ENCODE measurements around the gene TAF1B.
"Not testable (repeated sequence)": the region's sequence is repeated elsewhere in the genome, so short reads cannot be mapped to it uniquely, and the experiment has no call there.

TAF1B gene

DNA sequence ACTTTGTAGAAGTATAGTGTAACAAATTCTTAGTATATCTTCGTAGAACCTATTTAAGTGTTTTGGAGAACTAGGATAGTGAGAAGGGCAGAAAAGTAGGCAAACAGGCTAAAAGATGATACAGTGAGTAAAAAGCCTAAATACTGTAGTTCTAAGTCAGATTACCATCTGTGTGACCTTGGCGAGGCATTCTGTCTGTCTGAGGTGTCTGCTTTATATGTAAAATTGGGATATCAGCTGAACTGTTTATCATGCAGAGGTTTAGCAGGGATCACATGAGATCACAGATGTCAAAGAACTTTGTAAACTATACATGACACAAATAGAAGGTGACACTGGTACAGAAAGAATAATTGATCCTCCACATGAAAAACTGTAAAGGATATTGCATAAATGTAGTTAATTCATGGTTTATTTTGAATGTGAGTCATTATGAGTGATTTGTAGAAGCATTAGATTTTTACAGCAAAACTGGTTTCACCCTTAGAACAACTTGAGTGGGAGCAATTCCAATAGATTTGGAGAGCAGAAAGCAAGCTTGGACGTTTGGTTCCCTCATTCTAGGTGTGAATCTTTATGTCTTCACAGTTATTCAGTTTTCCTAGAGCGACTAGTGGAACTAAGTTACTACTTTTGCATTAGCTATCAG is 41.9 kb downstream of the TAF1B start:
- no peak for DNase-seq

DNA sequence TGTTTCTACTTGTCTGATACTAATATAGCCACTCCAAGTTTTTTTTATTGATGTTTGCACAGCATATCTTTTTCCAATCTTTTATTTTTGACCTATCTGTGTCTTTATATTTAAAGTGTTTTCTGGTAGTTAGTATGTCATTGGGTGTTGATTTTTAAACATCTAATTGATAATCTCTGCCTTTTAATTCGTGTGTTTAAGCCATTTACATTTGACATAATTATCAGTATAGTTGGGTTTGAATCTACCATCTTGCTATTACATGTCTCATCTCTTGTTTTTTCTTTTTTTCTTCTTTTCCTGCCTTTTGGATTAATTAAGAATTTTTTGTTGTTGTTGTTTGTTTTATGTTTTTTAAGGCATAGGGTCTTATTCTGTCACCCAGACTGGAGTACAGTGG is 44.2 kb downstream of the TAF1B start:
- DNase-seq, result no peak

DNA sequence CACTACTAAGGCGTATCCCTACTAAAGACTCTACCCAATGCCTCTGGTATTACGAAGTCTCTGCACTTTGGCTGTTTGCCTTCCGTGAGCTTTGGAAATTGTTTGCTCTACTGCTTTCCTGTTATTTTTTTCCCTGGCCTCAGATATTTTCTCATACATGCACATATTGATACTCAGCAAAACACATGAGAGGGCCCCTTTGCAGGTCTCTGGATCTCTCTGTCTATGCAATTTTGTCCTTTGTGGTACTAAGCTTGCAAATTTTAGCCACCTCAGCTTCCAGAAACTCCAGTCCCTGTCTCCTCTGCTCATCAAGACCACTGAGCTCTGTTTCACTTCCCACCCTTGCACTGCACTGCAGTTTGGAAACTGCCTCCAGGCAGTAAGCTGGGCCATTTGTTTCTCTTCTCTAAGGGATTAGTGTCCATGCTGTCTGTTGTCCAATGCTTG is 46.6 kb downstream of the TAF1B start:
- DNase-seq, result no peak

DNA sequence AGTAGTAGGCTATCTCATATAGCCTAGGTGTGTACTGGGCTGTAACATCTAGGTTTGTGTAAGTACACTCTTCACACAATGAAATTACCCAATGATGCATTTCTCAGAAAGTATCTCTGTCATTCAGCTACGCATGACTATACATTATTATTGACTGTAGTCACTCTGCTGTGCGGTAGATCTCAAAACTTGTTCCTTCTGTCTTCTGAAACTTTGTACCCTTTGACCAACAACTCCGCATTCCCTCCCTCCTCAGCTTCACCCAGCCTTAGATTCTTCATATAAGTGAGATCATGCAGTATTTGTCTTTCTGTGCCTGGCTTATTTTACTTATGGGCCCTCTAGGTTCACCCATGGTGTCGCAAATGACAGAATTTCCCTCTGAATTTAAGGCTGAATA is 49.0 kb downstream of the TAF1B start:
- DNase-seq, result no peak

DNA sequence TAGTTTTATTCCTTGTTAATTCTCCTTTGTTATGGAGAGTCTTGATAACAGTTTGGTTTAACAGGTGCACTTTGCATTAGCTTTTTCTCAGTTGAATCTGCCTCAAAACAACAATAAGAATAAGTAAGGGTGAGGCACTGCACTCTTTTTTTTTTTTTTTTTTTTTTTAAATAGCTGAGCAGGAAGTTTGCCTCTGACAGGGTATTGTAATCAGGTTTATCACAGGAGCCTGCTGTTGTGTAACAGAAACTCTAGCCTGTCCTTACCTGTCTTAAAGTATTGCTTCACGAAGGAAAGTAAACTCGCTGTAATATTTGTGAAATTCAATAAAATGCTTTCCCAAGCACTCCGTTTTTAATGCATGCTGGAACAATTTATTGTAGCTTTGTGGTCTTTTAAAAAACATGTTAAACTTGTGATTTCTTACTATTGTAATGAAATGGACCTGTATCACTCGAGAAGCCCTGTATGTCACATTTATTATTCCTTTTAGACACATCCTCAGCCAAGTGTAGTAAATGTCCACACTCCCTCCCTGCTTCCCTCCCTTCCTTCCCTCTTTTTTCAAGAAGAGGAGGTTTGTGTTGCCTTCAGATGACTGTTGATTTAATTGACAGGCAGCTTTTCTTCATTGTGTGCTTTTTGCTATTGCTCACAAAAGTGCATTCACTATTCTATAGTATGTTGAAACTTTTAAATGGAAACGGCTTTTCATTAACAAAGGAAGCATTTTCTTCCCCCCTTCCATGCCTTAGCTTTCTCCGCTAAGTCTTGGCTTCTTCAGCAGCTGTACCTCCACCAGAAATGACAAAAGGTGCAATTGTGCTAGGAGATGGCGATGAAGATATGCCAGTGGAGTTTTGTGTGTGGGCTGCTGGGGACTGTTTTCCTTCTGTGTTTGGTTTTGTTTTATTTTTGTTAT is 52.7 kb downstream of the TAF1B start:
- DNase-seq, result no peak

DNA sequence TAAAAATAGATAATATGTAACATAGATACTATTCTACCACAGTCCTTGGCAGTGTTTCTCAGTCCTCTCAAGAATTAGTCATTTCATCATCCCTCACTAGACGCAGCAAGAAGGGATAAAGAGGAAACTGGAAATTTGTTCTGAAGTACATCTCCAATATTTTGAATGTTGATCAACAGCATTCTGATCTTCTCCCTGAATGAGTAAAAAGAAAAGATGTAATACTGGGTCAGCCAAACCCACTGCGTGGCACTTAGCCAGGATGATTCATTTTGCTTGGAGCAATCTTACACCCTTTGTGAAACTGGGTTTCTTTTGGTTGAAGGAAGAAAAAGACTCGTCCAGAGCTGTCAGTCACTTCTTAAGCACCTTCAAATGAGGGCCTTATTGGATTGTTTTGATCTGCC is 54.1 kb downstream of the TAF1B start:
- DNase-seq, result peak; percentile 89

DNA sequence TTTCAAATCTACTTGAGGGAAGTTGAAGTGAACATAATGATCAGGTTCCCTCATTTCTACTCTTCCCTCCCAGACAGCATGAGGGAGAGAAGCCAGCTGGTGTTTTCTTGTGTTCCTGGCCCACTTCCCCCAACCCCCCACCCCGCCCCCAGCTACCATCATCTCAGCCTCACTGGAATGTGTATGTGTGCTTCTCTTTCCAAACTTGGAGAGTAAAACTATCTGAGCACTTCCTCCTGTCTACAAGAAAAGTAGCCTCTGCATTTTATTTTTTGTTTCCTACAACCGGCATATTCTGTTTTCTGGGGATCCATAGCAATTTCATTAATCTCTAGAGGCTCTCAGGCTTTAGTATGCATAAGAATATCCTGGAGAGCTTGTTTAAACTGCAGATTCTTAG is 54.6 kb downstream of the TAF1B start:
- DNase-seq, result peak; percentile 7

DNA sequence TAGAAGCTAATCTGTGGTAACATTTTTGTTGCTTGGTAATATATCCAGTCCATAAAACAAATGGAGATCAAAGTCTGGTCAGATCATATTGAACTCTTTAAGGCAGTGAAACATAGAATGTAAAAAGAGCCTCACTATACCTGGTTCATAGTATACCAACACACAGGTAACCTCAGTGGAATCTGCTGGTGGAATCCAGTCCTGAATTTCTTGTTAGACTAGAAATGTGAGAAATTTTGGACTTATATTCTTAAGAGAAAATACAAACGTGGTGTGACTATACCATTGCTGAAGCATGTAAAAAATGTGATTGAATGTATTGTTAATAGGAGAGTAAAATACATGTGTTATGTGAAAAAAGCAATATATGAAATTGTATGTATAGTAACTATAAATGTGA is 62.1 kb downstream of the TAF1B start:
- DNase-seq, result no peak

DNA sequence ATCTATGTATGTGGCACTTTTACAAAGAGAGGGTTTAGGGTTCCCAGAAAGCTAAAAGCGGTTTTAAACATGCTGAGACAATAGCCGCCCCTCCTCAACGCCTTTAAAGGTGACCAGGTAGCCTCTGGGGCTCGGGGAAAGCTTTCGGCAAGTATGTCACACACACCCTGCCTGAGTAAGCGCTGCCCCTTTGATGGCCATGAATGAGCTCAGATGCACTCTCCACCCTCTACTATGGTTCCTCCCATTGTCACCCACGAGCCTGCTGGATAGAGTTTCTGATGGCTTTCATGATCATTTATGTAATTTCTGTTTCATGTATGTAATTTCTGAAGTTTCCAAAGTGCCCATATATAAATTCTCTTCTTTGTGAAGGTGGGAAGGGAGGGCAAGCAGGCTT is 64.1 kb downstream of the TAF1B start:
- DNase-seq, result no peak

DNA sequence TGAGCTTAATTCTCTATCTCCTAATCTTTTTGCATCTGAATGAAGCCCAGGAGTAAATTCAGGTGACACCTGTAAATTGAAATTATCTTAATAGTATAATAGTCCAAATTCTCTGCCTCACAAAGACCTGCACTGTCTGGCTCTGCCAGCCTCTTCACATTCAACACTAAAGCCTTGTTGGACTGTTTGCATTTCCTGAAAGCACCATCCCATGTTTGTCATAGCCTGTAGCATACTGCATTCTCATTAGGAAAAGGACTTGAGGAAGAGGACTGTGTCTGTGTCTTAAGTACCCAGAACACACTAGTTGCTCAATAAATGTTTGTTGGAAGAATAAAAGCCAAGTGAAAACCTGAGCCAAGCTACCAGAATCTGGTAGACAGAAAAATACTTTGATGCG is 65.4 kb downstream of the TAF1B start:
- no peak for DNase-seq

DNA sequence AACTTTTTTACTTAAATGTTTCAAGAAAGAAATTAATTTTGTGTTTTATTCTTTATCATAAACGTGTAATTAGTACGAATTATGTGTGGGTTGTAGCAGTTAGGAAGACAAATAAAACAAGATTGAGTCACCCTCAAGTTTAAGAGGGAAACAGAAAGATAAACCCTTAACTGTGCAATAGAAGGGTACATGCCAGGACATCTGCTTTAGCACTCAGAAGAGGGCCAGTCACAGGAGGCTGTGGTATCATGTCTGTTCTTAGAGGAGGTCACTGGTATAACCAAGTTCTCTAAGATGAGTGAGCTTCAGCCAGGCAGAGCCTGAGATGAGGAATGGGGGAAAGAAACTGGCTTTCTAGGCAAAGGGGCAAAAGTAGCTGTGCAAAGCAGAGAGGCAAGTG is 65.8 kb downstream of the TAF1B start:
- no peak for DNase-seq

DNA sequence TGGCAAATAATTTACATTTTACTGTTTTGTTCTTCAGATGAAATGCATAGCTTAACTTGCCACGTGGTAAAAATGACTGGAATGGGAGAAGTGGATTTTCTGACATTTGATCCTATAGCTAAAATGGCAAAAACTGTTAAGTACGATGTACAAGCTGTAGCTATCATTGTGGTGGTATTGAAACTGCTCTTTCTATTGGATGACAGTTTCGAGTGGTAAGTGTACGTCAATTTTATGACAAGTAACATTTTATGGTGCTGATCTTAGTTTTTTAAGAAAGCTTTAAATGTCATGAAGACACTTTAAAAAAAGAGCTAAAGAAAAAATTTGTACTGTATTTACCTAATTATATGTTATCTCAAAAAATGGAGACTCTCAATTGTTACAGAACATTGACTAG is 67.4 kb downstream of the TAF1B start:
- no peak for DNase-seq

DNA sequence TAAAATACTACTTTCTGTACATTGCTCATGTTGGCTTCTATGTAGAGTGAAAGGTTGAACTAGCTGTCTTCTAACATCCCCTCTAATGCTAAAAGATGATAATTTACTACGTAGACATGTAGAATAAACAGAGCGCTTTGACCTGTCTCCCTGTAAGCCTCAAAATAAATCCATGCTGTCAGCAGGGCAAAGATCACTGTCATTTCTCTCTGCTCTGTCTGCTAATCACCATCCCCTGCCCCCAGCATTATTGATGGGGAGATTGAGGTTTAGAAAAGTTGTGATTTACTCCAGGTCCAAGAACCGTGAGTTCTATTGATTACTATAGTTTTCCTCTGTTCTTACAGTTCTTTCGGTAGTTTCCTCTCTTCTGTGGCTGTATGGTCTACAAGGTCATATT is 69.2 kb downstream of the TAF1B start:
- no peak for DNase-seq

DNA sequence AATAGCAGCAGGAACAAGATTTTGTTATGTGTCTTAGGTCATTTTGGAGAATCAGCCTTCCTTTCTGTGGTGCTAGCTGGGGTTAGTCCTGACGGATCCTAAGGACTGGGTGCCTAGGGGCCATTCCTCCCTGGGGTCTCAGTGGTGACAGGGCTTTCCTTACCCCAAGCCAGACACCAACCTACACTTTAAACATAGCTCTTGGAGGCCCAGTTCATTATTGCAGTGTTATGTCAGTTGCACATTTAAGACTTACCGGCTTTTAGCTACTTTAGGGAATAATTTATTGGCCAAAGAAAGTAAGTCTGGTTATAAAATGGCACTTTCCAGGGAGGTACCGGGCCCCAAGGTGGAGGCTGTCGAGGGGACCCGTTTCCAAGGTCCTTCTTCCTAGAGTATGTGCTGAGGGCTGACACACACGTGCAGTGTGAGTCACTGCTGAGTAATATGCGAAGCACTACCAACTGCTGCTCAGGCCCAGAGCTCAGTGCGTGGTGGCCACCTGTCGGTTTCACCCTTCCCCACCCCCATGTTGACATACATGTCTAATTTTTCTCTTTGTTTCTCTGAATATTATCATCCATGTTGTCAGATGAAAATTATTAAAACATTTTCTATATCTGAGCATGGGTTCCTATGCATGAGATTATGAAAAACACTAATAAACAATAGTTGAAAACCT is 71.3 kb downstream of the TAF1B start:
- DNase-seq, result peak; percentile 63

DNA sequence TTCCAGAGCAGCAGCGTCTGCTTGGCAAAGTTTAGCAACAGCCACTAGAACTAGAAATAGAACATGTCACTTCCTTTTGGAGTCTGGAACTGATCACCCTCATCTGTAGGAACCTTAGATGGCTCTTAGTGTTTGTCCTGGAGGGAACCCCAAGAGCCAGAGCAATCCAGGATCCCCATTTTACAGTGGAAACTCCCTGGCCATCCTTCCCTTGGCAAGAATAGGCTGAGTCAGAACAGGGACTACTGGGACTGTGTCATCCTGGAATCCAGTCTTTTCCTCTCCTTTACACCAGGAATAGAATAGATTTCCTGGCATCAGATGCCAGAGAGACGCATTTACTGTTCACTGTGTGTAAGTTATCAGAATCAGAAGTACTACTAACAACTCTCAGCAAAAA is 75.0 kb downstream of the TAF1B start:
- DNase-seq, result peak; percentile 7

DNA sequence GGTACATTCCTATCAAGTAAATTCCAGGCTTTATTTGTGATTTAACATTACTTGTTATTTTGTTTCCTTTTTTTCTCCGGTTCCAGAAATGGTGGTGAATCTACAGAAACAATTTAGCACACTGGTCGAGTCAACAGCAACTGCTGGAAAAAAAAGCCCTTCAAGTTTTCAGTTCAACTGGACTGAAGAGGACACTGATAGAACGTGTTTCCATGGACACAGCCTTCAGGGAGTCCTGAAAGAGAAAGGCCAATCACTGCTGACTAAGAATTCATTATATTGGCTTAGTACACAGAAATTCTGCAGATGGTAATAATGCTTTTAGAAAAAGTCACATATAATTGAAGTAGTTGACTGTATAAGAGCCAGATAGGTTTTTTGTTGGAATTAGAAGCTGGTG is 76.2 kb downstream of the TAF1B start:
- no peak for DNase-seq

DNA sequence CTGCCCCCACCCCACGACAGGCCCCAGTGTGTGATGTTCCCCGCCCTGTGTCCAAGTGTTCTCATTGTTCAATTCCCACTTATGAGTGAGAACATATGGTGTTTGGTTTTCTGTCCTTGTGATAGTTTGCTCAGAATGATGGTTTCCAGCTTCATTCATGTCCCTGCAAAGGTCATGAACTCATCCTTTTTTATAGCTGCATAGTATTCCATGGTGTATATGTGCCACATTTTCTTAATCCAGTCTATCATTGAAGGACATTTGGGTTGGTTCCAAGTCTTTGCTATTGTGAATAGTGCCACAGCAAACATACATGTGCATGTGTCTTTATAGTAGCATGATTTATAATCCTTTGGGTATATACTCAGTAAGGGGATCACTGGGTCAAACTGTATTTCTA is 83.7 kb downstream of the TAF1B start:
- DNase-seq, result not testable (repeated sequence)

DNA sequence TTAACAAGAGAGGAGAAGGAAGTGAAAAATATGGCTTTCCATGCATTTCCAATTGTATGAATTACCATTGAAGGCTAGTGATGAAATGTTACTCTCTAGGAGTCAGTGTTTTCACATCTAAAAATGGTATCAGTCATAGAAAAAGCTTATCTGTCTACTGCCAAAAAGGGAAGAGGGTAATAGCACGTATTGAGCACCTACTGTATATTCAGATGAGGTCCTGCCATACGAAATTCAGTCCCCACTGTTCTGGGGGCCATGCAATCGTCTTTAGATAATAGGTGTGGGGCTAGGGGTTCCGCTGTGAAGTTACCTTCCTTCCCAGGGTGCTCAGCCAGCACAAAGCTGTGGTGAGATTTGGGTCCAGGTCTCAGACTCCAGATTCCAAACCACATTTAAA is 94.0 kb downstream of the TAF1B start:
- DNase-seq, result no peak

DNA sequence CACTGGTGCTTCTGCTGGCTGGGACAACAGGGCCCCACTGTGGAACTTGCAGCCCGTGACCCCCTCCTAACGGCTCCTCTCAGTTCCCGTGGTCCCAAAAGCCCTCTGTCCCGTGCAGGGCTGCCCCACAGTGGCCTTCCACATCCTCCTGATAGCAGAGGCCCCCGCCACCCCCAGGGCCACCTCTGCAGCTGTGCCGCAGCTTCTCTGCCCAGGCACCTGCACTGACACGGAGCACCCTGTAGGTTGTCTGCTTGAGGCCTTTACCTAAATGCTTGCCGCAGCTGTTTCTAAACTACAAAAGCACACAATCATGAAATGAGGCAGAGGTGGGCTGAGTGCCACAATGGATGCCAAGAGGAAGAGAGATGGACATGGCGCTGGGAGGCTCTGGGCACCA is 94.7 kb downstream of the TAF1B start:
- DNase-seq, result no peak

DNA sequence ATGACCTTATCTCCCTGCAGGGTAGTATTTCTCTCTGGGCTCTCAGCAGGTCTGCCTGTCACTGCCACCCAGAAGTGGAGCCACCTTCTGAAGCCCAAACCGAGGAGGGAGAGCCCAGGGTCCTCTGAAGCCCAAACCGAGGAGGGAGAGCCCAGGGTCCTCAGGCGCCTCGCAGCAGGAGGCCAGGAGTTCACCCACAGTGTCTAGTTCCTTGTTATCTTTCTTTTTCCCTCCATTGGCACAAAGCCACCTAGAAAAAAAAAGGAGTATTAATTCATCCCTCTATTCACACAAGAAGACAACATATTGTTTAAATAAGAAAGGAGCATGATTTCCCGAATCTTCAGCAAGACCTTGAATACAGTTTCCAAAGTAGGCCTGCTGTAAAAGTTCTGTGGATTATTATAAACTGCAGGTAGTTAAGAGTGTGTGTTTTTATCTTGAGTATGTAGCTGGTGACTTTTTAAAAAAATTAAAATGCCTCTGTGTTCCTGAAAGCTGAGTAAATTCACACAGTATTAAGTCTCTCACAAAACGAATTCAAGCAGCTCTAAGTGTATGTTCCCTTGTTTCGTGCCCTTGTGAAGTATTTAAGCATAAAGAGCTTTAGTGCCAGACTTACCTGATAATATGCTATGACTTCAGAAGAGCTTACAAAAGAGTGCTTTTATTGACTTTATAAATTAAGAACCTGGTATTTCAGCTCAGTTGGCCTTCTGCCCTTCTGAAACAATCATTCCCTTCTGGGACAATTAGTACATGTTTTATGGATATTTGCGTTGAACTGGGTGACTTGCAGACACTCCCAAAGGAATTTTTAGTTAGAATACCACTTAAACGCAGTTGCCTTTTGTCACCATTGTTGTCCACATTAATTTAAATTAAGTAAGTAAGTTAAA is 96.6 kb downstream of the TAF1B start:
- DNase-seq, result no peak

DNA sequence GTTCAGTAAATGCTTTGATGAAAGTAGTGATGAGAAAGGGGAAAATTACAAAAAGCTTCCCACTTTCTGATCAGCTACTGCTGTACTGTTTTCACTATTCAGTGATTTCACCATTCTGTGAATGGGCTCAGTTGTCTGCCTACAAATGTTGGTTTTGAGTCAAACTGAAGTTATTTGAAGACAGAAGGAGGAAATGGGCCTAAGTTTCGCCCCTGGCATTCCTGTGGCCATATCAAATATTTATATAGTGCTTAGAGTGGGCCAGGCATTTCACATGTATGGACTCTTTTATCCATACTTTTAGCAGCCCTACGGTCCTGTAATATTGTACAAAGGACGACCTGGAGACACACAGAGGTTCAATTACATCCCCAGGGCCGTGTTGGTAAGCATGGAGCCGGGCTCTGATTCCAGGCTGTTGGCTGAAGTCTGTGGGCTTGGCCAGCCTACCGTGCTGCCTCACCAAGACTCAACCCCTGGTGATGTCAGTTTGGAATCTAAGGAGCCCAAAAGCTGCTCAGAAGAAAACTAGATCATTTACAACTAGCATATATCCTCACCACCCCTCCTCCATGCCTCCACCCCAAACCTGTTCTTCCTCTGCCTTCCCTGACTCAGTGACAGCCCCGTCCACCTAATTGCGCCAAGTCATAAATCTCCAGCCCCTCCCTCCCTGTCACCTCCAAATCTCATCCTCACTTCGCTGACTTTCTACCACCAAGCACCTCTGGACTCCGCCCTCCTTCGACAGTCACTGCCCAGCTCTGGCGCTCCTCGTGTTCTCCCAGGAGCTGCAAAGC is 98.1 kb downstream of the TAF1B start:
- DNase-seq, result peak; percentile 10

DNA sequence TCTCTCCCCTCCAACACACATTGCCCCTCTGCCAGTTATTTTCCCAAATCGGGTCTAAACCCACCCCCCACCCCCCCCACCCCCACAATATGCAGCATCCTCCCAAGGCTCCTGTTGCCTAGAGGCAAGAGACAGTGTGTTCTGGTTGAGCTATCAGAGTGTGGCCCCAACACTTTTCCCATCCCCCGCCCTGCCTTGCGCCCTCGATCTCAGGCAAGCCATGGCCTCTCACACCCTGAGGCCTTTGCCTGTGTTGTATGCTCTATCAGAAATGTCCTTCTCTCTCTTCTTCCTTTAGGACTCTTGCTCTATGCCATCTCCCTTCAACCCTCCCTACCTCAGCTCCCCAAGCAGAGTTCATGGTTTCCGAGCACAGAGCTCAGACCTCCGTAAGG is 98.7 kb downstream of the TAF1B start:
- no peak for DNase-seq
